T-helper 1 cell treated with Interleukin-12 subunit alpha and Interleukin-12 subunit beta and Interleukin-4 antibody, amounts not matched to agents 30 ng/mL and 1 ng/mL, for 36 hours (primary cell): Measurements from ENCODE around the gene PCDH15. TPM values are rescaled to one million over a fixed set of nuclear protein-coding genes. Genes with fewer than 3 reads are reported as not detected.
"Not testable (repeated sequence)": the region's sequence is repeated elsewhere in the genome, so short reads cannot be mapped to it uniquely, and the experiment has no call there.

ENCODE experiments used
- intact Hi-C: fragments of 100-400 bp; cut with micrococcal nuclease; formaldehyde crosslinking; loops from one replicate; pipeline ENCODE4 v1.15.1; 2024
- total RNA-seq: library from RNA; stranded (reverse); gene quantifications from 2 replicates; pipeline ENCODE4 v1.2.3, GENCODE V29; 2022

Gene PCDH15
- total RNA-seq, 1 donor from 2014 or later: not detected

GRCh38 chr10:54402576-54402975 is 398.5 kb downstream of the PCDH15 start:
- intact Hi-C loops: no loop called here

GRCh38 chr10:54396031-54396430 is 405.0 kb downstream of the PCDH15 start:
- intact Hi-C loops: no loop called here

DNA sequence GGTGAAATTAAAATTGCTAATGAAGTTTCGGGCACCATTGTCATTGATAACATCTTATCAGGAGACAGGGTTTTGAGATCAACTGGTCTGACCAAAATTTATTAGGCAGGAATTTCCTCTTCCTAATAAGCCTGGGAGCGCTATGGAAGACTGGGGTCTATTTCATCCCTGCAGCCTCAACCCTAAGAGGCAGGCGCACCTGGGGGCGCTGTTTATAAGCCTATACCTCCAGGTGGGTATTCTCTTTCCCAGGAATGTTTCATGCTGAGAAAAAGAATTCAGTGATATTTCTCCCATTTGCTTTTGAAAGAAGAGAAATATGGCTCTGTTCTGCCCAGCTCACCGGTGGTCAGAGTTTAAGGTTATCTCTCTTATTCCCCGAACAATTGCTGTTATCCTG is 406.4 kb downstream of the PCDH15 start:
- intact Hi-C loops: not testable (repeated sequence)

DNA sequence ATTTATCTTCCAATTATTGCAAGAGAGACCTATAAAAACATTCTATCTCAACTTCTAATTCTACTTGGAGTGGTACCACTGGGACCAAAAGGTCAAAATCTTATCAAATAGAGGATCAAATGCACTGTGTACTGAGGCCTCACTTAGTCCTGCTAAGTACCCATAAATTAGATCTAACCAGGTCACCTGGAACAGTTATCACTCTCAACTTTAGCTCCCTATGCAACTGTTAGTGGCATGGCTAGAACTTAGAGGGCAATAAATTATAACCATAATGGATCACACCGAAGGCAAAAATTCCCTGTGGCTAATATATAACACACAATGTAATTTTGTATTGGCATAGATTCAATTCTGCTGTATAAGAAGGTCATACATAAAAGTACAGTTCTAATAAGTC is 428.9 kb downstream of the PCDH15 start:
- intact Hi-C loops: loop anchor here (1.0 kb wide), 1 partner anchor 44 kb away; no protein-coding TSS in a partner anchor

DNA sequence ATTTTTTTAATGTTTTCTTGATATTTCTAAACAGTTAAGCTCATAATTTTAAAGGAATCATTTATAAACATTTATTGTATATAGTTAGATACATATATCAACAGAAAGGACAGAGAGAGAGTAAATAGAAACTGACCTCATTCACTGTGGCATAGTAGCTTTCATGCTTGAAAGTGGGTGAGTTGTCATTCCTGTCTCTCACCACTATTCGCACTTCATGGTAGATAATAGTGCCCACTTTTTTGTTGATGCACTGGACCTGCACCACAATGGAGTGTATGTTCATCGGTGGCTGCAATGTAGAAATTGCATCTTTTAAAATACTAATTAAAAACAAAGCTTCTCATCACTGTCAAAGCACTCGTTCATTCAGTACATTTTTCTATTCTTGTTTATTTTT is 432.0 kb downstream of the PCDH15 start:
- intact Hi-C loops: no loop called here

DNA sequence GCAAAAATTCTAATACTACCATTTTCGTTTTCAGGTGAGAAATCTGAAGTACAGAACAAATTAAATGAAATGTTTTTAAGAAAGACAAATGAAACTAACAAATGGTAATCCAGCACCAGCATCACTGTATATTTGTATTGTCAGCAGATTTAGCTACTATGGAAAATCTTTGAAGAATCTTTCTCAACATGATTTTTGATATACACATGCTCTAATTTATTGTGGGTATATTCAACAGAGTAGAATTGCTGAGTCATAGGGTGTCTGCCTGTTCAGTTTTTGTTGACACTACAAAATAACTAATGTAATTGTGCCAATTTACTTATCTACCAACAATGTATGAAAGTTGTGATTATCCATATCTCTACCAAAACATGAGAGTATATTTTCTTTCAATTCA is 437.6 kb downstream of the PCDH15 start:
- intact Hi-C loops: no loop called here

- intact Hi-C loops: no loop called here
Observed at GRCh38 chr10:54342058-54342457, 459.0 kb downstream of the PCDH15 start.

GRCh38 chr10:54335296-54335695 is 465.7 kb downstream of the PCDH15 start:
- intact Hi-C loops: no loop called here

- intact Hi-C loops: no loop called here
Observed at GRCh38 chr10:54319341-54319740, 481.7 kb downstream of the PCDH15 start.

DNA sequence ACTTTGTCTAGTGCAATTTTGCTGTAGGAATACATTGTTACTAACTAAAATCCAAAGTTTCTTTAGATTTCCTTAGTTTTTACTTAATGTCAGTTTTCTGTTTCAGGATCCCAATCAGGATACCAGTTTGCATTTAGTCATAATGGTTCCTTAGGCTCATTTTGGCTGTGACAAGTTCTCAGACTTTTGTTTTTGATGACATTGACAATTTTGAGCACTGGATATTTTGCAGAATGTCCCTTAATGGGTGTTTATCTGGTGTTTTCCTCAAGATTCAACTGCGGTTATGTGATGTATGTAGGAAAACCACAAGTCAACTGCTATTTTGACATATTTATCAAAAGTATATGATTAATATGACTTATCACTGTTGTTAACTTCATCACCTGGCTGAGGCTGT is 482.6 kb downstream of the PCDH15 start:
- intact Hi-C loops: no loop called here

DNA sequence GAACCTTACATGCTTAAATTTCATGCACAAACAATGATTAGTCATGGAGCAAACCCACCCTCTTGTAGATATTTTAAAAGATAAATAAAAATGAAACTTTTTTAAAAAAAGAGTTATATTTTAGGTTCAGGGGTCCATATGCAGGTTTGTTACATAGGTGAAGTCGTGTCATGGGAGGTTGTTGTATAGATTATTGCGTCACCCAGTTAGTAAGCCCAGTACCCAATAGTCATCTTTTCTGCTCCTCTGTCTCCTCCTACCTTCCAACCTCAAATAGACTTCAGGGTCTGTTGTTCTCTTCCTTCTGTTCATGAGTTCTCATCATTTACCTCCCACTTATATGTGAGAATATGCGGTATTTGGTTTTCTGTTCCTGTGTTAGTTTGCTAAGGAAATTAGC is 486.6 kb downstream of the PCDH15 start:
- intact Hi-C loops: no loop called here

DNA sequence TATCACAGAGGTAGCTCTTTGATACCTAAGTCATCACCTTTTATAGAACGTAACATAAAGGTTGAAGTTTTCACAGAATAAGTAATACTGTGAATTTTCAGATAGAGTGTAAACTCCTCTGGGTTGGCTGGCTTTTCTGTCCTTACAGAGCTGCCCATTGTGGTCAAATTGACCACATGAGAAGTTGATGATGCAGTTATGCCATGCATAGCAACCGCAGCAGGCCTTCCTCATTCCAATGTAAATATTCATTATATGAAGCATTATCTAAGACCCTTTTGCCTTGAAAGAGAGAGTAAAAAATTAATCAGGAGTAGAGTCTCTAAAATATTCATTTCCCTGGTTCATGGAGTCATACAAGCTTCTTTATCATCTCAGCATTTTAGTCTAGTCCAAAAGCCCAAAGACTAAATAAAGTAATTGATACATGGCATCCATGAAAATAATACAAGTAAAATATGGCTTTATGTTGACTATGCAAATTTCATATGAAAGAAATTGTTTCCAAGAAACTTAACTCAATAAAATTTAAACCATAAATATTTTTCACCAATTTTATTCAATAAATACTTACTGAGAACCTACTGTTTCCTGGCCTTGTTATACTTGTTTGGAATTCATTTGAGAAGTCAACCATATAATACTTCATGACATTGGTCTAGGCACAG is 516.4 kb downstream of the PCDH15 start:
- intact Hi-C loops: no loop called here

DNA sequence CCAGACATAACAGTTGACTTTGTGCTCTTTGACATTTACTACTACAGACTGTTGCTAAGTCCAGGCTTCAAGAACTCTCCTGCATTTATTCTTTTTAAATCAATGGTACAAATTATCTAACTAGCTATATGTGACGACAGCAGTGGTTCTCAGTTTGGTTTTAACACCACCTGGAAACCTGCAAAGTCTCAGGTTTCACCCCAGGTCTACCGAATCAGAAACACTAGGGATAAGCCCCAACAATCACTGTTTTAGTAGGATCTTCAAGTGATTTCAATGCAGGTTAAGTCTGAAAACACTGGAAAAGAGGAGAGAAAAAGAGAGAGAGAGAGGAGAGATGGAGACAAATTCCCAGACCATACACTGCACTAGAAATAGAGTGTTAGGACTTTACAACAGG is 519.0 kb downstream of the PCDH15 start:
- intact Hi-C loops: no loop called here

GRCh38 chr10:54266395-54266794 is 534.6 kb downstream of the PCDH15 start:
- intact Hi-C loops: no loop called here

DNA sequence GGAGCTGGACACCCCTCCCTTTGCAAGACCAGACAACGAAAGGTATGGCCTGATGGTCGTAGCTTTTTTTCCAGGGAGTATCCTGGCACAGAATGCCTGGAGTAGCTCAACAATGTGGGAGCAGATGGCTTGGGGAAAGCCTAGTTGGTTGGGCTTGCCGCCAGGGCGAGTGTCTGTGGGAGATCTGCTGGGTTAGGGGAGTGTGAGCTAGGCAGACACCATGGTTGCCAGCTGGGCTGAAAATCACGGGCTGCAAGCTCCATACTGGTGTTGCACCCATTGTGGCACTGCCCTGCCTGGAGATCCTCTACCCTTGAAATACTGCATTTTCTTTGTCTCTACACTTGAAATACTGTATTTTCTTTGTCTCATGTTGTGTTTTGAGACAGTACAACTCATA is 538.3 kb downstream of the PCDH15 start:
- intact Hi-C loops: no loop called here

GRCh38 chr10:54259104-54259503 is 541.9 kb downstream of the PCDH15 start:
- intact Hi-C loops: no loop called here

- intact Hi-C loops: no loop called here
Observed at GRCh38 chr10:54234832-54235231, 566.2 kb downstream of the PCDH15 start.

DNA sequence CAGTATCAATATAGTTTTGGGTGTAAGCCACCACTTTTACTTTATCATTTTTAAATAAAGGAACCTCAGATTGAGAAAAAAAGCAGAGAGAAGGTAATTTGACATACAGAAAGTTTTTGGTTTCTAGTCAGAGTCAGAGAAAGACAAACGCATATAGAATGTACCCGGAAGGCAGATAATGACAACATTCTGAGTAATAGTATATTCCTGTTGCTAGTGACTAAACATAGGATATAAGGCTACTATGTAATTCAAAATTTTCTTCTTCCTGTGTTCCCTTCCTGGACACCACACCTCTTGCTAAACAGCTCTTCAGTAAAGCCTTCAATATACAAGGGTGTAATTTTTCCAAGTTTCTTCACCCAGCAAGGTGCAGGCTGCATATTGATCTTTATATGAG is 597.6 kb downstream of the PCDH15 start:
- intact Hi-C loops: no loop called here

DNA sequence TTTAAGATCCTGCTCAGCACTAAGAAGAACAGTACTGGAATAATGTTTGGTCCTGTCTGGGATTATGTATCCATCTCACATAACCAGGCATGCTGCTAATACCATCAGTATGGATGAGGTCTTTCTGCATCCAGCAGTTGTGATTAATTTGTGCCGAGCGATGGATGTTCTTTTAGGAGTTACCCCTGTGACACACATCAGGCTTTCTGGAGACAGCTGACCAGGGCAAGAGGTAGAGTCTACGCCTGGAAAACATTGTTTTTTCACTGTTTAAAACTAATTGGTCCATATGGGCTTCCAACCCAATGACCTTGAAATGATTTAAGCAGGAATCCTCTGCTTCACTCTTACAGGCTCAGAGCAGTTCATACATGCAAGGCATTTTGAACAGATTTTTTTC is 603.0 kb downstream of the PCDH15 start:
- intact Hi-C loops: no loop called here

DNA sequence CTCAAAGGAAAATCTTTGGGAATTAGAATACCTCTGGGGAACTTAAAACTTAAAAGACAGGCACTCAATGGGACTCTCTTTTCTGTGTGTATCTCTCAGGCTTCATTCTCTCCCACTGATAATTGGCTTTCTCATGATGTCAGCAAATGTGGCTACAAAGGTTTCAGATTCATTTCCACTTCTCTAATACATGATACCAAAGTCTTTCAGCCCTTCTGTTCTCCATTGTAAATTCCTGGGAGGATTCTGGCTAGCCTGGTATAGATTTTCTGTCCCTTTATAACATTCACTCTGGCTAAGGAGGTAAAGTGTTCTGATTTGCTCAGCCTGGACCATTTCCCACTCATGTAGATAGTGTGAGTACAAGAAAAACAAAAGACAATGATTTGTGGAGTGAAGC is 606.2 kb downstream of the PCDH15 start:
- intact Hi-C loops: no loop called here

- intact Hi-C loops: no loop called here
Observed at GRCh38 chr10:54159924-54160323, 641.1 kb downstream of the PCDH15 start.

GRCh38 chr10:54148508-54148907 is 652.5 kb downstream of the PCDH15 start:
- intact Hi-C loops: no loop called here

DNA sequence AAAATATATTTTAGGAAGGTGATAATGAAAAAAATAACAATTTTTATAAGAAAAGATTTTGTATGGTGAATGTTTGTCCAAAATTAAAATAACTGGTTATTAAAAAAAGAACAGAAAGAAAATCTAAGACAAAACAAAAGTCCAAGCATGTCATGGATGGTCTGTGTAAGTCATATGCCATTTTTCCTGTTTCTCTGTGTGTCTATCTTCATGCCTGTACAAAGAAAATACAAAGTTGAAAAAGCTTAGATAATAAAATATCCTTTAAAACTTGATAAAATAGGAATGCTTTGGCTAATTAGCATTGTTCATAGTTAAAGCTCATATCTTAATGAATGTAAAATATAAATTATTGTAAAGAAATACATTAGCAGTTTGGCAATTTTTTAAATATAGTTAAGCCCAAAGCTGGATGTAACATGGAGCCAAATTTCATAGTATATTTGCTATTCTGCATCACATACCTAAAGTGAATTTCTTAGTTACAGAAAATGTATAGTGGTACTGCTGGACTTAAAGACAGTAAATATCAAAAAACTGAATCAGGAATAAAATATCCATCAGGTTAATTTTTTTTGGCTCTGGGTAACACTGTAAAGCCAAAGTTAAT is 661.1 kb downstream of the PCDH15 start:
- intact Hi-C loops: no loop called here
